GM23338 (cell line): ENCODE measurements around the gene WIPF3. TPM values are rescaled to one million over a fixed set of nuclear protein-coding genes. Genes with fewer than 3 reads are reported as not detected.

Experiments used
- ATAC-seq: fragments of 200-7000 bp; cut with Tn5 transposase; 3 replicates; pipeline ENCODE4 v1.9.1; 2020
- DNase-seq: peaks from one replicate; pipeline ENCODE4 v3.0.0-alpha.2; 2015; ENCODE audit warnings: low spot score
- H2AFZ ChIP-seq: fragments of 200-600 bp; sonication (generic); 2 replicates; pipeline ENCODE4 v1.8.0; 2016; ENCODE audit warnings: antibody characterized with exemption, mild to moderate bottlenecking, moderate library complexity
- H3F3A ChIP-seq: fragments of 200-600 bp; sonication (generic); replicated peaks from 2 replicates; pipeline ENCODE4 v1.8.0; 2017; ENCODE audit warnings: antibody characterized with exemption, mixed run types, low read depth
- H3K27ac ChIP-seq: fragments of 200-600 bp; sonication (generic); 2 replicates; pipeline ENCODE4 v1.6.1; 2016; ENCODE audit warnings: low read depth
- H3K27me3 ChIP-seq: fragments of 200-600 bp; sonication (generic); 2 replicates; pipeline ENCODE4 v1.8.0; 2016; ENCODE audit warnings: mild to moderate bottlenecking, mixed run types, moderate library complexity; ENCODE audit not compliant: insufficient read depth
- H3K36me3 ChIP-seq: fragments of 200-600 bp; sonication (generic); 2 replicates; pipeline ENCODE4 v1.8.0; 2016; ENCODE audit warnings: mild to moderate bottlenecking; ENCODE audit not compliant: insufficient read depth
- H3K4me1 ChIP-seq: fragments of 200-600 bp; sonication (generic); 2 replicates; pipeline ENCODE4 v1.8.0; 2016; ENCODE audit warnings: mild to moderate bottlenecking, moderate library complexity; ENCODE audit not compliant: insufficient read depth
- H3K4me2 ChIP-seq: fragments of 200-600 bp; sonication (generic); 2 replicates; pipeline ENCODE4 v1.7.1; 2017; ENCODE audit warnings: mixed run types
- H3K4me3 ChIP-seq: fragments of 200-600 bp; sonication (generic); 2 replicates; pipeline ENCODE4 v1.6.1; 2016; ENCODE audit warnings: mixed run types
- H3K79me2 ChIP-seq: fragments of 200-600 bp; sonication (generic); replicated peaks from 2 replicates; pipeline ENCODE4 v1.8.0; 2017; ENCODE audit warnings: mild to moderate bottlenecking; ENCODE audit not compliant: insufficient read depth
- H3K9me2 ChIP-seq: fragments of 200-600 bp; sonication (generic); 2 replicates; pipeline ENCODE4 v1.8.0; 2017; ENCODE audit not compliant: insufficient read depth
- H4K20me1 ChIP-seq: fragments of 200-600 bp; sonication (generic); replicated peaks from 2 replicates; pipeline ENCODE4 v1.8.0; 2017; ENCODE audit warnings: mild to moderate bottlenecking; ENCODE audit not compliant: insufficient read depth
- H3K27ac Mint-ChIP-seq: 2 replicates; pipeline ENCODE4 v1.8.0; 2020; ENCODE audit warnings: inconsistent platforms, mild to moderate bottlenecking, moderate library complexity, mixed read lengths
- H3K27me3 Mint-ChIP-seq: 3 replicates; pipeline ENCODE4 v1.8.0; 2022; ENCODE audit warnings: low read depth, mild to moderate bottlenecking, moderate library complexity, mixed read lengths, inconsistent platforms; ENCODE audit not compliant: insufficient read depth, poor library complexity
- H3K36me3 Mint-ChIP-seq: 3 replicates; pipeline ENCODE4 v1.8.0; 2021; ENCODE audit warnings: low read depth, mild to moderate bottlenecking, inconsistent platforms, moderate library complexity, mixed read lengths
- H3K4me1 Mint-ChIP-seq: 3 replicates; pipeline ENCODE4 v1.8.0; 2020; ENCODE audit warnings: mild to moderate bottlenecking, inconsistent platforms, mixed read lengths
- H3K4me3 Mint-ChIP-seq: 3 replicates; pipeline ENCODE4 v1.8.0; 2021; ENCODE audit warnings: moderate library complexity, mild to moderate bottlenecking, inconsistent platforms, mixed read lengths
- H3K9me3 Mint-ChIP-seq: 3 replicates; pipeline ENCODE4 v1.8.0; 2020; ENCODE audit warnings: moderate library complexity, mild to moderate bottlenecking, inconsistent platforms, mixed read lengths
- EZH2phosphoT487 ChIP-seq: fragments of 200-600 bp; sonication (generic); IDR thresholded peaks from one replicate; pipeline ENCODE4 v1.8.1; 2018; ENCODE audit warnings: antibody characterized with exemption; ENCODE audit not compliant: unreplicated experiment
- STAT1 ChIP-seq: IDR thresholded peaks from one replicate; pipeline ENCODE4 v1.6.1; 2016; ENCODE audit warnings: antibody characterized with exemption; ENCODE audit not compliant: unreplicated experiment
- ZNF331 ChIP-seq: fragments of 250-450 bp; sonication (Bioruptor Pico); IDR thresholded peaks from 2 replicates; pipeline ENCODE4 v1.5.0; 2020; ENCODE audit warnings: low read depth, mild to moderate bottlenecking, moderate library complexity
- polyA plus RNA-seq: library from polyadenylated mRNA; unstranded; fragments of >200 nt; fragmentation: Nextera tagmentation; extraction: Ambion mirVana; gene quantifications from 2 replicates; pipeline ENCODE4 v1.2.1, GENCODE V29; 2016
- total RNA-seq: library from RNA; depleted of rRNA; stranded (reverse); fragments of >200 nt; shearing (Covaris generic); gene quantifications from 2 replicates; pipeline ENCODE4 v1.2.3, GENCODE V29; 2014
- TF ChIP-seq, protein P1 (sequence below): IDR thresholded peaks from one replicate; pipeline ENCODE4 v1.6.1; 2018; ENCODE audit warnings: antibody characterized with exemption; ENCODE audit not compliant: unreplicated experiment
- TF ChIP-seq, protein P2 (sequence below): fragments of 250-450 bp; sonication (Bioruptor Pico); IDR thresholded peaks from 2 replicates; pipeline ENCODE4 v1.5.0; 2020; ENCODE audit warnings: mild to moderate bottlenecking, moderate library complexity

The WIPF3 gene
- total and polyA plus RNA-seq, 2 experiments from 2014 or later: 5.7 to 11.4 TPM

DNA sequence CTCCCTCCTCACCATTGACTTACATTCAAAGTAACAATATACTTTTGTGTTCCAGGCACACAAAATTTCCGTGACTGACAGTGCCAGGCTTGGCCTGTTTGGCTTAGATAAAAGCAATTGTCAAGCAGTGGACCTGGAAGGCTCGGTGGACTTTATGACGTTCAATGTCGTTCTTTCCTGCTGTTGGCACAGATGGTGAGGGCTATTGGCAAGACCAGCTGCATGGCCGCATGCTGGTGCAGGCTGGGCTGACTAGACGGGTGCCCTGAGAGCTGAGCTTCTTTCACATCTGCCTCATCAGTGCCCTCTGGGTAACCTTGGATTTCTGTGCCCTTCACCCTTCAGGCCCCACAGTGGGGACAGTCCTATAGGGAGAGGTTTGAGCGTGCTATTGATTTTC, 45.2 kb downstream of the WIPF3 start:
- Mint-ChIP-seq H3K4me1 (peaks cover 22% of the 10 kb centered on the region), H3K36me3 (no peaks in the 10 kb centered on the region)

More for the DNA sequence above, 45.2 kb downstream of the WIPF3 start:
- Histone ChIP-seq H3K27me3 (no peaks in the 10 kb centered on the region), H4K20me1 (no peaks in the 10 kb centered on the region), H3K9me2 (no peaks in the 10 kb centered on the region; the same call in 1 of the 2 replicates), H3K36me3 (no peaks in the 10 kb centered on the region), H3F3A (no peaks in the 10 kb centered on the region; the same call in 1 of the 2 replicates), H3K4me3 (no peak overlapping the region), H3K27ac (no peak overlapping the region), H3K4me2 (no peak overlapping the region), H3K79me2 (no peaks in the 10 kb centered on the region), H2AFZ (no peak overlapping the region), H3K4me1 (peaks cover 13% of the 10 kb centered on the region; the same call in 1 of the 2 replicates)
- no peak for ATAC-seq
- Mint-ChIP-seq H3K9me3 (no peaks in the 10 kb centered on the region), H3K4me3 (no peak overlapping the region), H3K27ac (no peak overlapping the region), H3K27me3 (no peaks in the 10 kb centered on the region)
- no peak for TF ChIP-seq STAT1
- TF ChIP-seq ZNF331 (CRISPR knock-in tag): no peak
- TF ChIP-seq, protein P1, sequence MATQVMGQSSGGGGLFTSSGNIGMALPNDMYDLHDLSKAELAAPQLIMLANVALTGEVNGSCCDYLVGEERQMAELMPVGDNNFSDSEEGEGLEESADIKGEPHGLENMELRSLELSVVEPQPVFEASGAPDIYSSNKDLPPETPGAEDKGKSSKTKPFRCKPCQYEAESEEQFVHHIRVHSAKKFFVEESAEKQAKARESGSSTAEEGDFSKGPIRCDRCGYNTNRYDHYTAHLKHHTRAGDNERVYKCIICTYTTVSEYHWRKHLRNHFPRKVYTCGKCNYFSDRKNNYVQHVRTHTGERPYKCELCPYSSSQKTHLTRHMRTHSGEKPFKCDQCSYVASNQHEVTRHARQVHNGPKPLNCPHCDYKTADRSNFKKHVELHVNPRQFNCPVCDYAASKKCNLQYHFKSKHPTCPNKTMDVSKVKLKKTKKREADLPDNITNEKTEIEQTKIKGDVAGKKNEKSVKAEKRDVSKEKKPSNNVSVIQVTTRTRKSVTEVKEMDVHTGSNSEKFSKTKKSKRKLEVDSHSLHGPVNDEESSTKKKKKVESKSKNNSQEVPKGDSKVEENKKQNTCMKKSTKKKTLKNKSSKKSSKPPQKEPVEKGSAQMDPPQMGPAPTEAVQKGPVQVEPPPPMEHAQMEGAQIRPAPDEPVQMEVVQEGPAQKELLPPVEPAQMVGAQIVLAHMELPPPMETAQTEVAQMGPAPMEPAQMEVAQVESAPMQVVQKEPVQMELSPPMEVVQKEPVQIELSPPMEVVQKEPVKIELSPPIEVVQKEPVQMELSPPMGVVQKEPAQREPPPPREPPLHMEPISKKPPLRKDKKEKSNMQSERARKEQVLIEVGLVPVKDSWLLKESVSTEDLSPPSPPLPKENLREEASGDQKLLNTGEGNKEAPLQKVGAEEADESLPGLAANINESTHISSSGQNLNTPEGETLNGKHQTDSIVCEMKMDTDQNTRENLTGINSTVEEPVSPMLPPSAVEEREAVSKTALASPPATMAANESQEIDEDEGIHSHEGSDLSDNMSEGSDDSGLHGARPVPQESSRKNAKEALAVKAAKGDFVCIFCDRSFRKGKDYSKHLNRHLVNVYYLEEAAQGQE: no peak
- TF ChIP-seq, protein P2, sequence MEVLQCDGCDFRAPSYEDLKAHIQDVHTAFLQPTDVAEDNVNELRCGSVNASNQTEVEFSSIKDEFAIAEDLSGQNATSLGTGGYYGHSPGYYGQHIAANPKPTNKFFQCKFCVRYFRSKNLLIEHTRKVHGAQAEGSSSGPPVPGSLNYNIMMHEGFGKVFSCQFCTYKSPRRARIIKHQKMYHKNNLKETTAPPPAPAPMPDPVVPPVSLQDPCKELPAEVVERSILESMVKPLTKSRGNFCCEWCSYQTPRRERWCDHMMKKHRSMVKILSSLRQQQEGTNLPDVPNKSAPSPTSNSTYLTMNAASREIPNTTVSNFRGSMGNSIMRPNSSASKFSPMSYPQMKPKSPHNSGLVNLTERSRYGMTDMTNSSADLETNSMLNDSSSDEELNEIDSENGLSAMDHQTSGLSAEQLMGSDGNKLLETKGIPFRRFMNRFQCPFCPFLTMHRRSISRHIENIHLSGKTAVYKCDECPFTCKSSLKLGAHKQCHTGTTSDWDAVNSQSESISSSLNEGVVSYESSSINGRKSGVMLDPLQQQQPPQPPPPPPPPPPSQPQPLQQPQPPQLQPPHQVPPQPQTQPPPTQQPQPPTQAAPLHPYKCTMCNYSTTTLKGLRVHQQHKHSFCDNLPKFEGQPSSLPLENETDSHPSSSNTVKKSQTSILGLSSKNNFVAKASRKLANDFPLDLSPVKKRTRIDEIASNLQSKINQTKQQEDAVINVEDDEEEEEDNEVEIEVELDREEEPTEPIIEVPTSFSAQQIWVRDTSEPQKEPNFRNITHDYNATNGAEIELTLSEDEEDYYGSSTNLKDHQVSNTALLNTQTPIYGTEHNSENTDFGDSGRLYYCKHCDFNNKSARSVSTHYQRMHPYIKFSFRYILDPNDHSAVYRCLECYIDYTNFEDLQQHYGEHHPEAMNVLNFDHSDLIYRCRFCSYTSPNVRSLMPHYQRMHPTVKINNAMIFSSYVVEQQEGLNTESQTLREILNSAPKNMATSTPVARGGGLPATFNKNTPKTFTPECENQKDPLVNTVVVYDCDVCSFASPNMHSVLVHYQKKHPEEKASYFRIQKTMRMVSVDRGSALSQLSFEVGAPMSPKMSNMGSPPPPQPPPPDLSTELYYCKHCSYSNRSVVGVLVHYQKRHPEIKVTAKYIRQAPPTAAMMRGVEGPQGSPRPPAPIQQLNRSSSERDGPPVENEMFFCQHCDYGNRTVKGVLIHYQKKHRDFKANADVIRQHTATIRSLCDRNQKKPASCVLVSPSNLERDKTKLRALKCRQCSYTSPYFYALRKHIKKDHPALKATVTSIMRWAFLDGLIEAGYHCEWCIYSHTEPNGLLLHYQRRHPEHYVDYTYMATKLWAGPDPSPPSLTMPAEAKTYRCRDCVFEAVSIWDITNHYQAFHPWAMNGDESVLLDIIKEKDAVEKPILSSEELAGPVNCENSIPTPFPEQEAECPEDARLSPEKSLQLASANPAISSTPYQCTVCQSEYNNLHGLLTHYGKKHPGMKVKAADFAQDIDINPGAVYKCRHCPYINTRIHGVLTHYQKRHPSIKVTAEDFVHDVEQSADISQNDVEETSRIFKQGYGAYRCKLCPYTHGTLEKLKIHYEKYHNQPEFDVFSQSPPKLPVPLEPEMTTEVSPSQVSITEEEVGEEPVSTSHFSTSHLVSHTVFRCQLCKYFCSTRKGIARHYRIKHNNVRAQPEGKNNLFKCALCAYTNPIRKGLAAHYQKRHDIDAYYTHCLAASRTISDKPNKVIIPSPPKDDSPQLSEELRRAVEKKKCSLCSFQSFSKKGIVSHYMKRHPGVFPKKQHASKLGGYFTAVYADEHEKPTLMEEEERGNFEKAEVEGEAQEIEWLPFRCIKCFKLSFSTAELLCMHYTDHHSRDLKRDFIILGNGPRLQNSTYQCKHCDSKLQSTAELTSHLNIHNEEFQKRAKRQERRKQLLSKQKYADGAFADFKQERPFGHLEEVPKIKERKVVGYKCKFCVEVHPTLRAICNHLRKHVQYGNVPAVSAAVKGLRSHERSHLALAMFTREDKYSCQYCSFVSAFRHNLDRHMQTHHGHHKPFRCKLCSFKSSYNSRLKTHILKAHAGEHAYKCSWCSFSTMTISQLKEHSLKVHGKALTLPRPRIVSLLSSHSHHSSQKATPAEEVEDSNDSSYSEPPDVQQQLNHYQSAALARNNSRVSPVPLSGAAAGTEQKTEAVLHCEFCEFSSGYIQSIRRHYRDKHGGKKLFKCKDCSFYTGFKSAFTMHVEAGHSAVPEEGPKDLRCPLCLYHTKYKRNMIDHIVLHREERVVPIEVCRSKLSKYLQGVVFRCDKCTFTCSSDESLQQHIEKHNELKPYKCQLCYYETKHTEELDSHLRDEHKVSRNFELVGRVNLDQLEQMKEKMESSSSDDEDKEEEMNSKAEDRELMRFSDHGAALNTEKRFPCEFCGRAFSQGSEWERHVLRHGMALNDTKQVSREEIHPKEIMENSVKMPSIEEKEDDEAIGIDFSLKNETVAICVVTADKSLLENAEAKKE (CRISPR knock-in tag): no peak
- TF ChIP-seq EZH2phosphoT487: no peak
- DNase-seq: no peak
